HG03521 (cell line): ENCODE measurements around the gene BCDIN3D.

Source experiments
- ATAC-seq: cut with Tn5 transposase; IDR thresholded peaks from one replicate; pipeline ENCODE4 v1.9.1; 2021; ENCODE audit warnings: mild to moderate bottlenecking, moderate library complexity; ENCODE audit not compliant: unreplicated experiment

The BCDIN3D gene

DNA sequence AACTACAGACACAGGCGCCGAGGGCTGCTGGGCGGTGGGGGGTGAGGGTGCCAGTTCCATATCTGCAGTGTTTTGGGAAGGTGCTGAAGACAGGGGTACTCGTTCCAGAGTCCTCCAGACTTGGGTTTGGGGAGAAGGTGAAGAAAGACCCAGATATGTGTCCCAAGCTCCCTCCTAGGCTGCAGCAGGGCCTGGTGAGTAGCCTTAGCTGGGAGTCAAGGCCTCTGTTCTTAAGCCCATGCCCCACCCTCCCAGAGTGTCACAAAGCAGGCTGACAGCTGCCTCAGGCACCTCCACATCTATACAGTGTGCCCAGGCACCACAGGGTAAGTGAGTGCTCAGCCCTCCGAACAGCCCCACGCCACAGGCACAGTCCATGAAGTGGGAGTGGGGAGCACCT, 19.0 kb downstream of the BCDIN3D start:
- no peak for ATAC-seq

GRCh38 chr12:49823350-49823749, 19.6 kb downstream of the BCDIN3D start:
- no peak for ATAC-seq

GRCh38 chr12:49821373-49822287, 21.3 kb downstream of the BCDIN3D start:
- no peak for ATAC-seq

- ATAC-seq = no peak
Measured at GRCh38 chr12:49819786-49820185, 23.1 kb downstream of the BCDIN3D start.

- ATAC-seq = no peak
Measured at GRCh38 chr12:49818241-49818895, 24.5 kb downstream of the BCDIN3D start.

GRCh38 chr12:49813131-49813530, 29.8 kb downstream of the BCDIN3D start:
- ATAC-seq = no peak

GRCh38 chr12:49811961-49812401, 30.9 kb downstream of the BCDIN3D start:
- no peak for ATAC-seq

- no peak for ATAC-seq
Measured at GRCh38 chr12:49811136-49811535, 31.8 kb downstream of the BCDIN3D start.

DNA sequence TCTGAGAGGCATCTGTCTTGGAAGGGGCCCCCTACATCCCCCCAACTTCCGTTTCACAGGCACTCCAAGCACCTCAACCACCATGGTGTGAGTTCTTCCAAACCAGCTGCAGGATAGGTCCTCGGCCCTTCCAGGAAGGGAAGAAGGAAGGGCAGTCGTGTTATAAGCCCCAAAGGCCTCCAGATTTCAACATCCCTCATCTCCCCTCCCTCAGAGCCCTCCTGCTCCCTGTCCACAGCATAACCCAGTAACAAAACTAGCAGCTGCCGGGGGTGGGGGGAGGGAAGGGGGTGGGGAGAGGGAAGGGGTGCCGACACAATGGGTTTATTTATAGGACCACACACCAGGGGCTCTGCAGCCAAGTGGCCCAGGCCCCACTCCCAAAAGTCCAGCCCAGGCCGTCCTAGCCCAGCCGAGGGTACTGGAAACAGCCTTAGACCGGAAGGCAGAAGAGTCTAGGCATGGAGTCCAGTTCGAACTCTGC, 33.0 kb downstream of the BCDIN3D start:
- no peak for ATAC-seq

DNA sequence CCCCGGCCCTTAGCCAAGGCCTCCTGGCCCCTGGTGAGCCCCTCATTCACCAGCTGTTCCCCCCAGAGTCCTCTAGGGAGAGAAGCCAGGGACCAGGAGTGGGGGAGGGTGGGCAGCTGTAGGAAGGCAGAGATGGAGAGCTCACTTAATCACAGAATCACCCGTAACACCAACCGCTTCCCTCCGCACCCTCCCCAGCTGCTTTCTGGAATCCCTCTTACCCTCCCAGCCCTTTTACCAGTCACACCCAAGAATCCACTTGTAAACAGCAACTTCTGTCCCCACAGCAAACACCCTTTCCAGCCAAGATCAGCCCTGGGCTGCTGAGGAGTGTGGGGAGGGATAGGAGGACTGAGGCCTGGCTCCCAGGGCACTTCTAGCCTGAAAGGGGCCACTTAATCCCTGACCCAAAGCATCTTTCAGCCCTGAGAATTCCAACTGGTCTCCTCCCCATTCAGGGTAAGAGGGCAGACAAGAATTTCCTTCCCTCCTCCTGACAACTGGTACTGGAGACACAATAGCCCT, 33.5 kb downstream of the BCDIN3D start:
- ATAC-seq = no peak

GRCh38 chr12:49808686-49809380, 34.1 kb downstream of the BCDIN3D start:
- ATAC-seq = no peak

GRCh38 chr12:49807991-49808580, 34.8 kb downstream of the BCDIN3D start:
- ATAC-seq = no peak

- no peak for ATAC-seq
Measured at GRCh38 chr12:49806877-49807276, 36.0 kb downstream of the BCDIN3D start.

- no peak for ATAC-seq
Measured at GRCh38 chr12:49806321-49806813, 36.5 kb downstream of the BCDIN3D start.

DNA sequence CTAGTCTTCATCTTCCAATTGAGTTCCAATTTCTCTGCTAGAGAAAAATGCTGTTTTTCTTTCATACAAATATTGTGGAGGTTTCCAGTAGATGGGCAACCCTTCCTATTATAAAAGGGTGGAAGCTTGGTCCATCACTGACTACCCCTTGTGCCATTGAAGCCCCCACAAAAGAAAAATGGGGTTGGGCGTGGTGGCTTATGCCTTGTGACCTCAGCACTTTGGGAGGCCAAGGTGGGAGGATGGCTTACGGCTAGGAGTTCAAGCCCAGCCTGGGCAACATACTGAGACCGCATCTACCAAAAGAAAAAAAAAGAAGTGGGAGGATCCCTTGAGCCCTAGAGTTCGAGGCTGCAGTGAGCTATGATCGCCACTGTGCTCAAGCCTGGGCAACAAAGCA, 37.5 kb downstream of the BCDIN3D start:
- ATAC-seq = no peak

DNA sequence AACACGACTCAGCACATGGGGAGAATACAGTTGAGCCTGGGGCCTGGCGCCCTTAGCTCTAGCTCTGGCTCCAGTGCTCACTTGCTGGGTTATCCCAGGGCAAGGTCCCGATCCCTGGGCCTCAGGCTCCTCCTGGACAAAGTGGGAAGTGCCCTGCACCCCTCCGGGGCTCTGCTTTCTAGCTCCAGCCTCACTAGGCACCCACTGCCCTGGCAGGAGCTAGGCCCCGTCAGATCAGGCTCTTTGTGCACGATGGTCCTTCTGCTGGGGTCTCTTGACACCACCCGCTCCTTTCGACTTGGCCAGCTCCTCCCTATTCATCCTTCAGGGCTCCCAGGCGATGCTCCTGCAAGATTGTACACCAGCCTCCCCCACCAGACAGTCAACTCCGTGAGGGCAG, 38.1 kb downstream of the BCDIN3D start:
- ATAC-seq = no peak

DNA sequence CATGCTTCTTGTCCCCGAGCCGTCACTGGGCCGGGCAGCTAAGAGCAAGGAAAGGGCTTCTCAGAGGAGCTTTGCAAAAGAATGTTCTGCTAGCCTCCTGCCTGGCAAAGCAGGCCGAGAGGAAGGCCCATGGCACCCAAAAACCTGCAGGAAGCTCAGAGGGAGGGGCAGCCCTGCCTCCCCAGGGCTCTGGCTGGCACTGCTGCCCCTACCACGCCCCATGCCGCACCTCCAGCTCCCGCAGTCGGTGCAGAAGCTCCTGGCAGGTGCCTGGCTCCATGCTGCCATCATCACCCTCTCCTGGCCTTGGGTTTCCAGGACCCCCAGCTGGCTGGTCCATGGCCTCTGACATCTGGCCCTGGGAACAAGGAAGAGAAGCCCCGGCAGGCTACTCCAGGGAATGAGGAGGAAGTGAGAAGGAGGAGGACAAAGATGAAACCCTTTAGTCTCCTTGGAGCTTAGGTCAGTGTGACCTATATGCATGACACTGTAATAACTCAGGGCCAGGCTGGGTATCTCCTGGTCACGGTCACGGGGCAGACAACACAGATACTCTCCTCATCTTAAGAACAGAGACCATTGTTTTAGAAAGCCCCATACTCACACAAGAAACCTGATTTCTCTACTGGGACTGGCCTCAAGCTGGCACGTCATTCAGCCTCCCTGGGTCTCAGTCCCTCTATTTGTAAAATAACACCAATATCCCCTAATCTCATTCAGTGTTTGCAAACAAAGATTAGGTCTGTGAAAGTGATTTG, 39.0 kb downstream of the BCDIN3D start:
- no peak for ATAC-seq

DNA sequence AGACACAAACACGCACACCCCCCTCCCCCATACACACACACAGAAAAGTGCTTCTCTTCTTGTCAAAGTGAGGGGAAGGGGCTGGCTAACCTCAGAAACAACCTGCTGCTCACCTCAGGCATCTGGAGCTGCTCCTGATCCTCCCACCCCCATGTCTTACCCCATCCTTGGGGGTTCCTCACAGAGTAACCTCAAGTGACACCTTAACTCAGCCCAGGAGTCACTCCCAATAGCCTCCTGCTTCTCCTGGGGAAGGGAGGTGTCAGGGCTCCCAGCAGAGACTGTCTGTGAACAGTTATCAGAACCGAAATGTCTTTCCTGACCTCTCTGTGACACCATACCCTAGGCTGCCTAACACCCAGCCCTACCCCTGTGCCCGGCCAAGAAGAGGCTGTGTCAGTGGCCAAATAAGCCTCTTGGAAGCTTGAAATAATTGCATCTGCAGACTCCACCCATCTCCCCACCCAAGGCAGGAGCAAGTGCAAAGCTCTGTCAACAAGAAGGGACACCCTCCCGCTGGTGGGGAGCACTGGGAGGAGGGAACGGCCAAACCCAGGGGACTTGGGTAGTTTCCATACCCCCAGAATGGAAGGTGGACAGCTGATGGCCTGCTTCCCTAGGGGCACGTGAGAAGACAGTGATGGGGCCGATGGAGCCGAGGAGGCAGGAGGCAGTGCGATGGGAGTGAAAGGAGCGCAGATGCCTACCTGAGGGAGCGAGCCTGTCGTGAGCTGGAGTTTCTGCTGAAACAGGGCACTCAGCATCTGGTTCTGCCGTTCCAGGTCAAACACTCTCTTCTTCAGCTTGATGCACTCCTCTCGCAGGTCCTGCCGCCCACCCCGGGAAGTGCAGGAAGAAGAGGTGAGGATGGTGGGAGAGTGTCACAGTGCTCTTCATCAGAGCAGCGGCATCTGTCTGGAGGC, 41.5 kb downstream of the BCDIN3D start:
- ATAC-seq = no peak
